HG02970 (cell line): ENCODE measurements around the gene SETD7.
A peak's percentile ranks its signal among the peaks of the same experiment; 100 is the strongest.

Source experiments
- ATAC-seq: cut with Tn5 transposase; IDR thresholded peaks from one replicate; pipeline ENCODE4 v1.9.1; 2021; ENCODE audit warnings: mild to moderate bottlenecking, moderate library complexity, moderate number of reproducible peaks; ENCODE audit not compliant: unreplicated experiment, low FRiP score

SETD7 gene

DNA sequence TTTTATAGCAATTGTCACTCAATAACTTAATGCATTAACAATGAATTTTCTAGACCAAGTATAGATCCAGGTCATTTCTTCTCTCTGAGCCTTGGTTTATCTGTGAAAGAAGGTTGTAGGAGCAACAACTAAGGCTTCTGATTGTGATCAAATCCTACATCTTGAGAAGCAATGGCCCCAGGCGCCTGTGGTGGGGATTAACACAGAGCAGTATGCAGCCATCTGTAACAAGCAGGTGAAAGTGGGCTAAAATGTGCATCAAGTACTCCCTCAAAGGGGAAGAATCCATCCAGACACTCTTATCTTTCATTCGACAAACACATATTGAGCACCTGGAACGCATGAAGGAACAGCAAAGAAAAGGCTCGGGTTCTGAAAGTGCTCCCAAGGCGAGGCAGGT is 19.1 kb upstream of the SETD7 start:
- no peak for ATAC-seq

GRCh38 chr4:139574641-139575040 is 18.6 kb upstream of the SETD7 start:
- no peak for ATAC-seq

DNA sequence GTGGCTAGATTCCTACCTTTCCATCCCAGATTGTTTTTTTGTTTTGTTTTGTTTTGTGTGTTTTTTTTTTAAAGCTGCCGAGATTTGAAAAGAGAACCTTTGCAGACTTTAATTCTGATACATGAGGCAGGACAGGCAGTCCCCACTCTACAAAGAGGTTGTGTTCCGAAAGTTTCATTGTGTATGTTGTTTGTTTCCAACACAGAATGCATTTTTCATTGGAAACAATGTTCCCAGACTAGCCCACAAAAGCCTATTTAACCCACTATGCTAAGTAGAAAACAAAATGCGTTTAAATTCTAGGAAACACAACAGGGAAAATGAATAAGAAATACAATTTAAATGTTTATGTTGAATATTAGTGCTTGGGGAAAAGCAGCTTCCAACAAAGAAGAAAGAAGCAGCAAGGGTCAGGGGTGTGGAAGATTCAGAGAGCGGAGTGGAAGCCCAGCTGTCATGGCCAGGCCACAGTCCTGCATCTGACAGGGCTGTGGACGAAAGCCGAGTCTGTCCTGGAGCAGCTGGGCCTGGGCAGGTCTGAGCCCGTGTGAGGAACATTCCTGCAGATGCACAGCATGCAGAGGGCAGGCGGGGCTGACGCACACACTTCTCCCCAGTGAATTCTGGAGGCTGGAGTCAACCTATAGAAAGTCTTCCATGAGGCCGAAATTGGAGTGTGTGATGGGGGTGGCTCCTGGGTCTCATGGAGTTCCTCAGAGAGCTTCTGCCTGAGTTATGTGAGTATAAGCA is 12.4 kb upstream of the SETD7 start:
- no peak for ATAC-seq

DNA sequence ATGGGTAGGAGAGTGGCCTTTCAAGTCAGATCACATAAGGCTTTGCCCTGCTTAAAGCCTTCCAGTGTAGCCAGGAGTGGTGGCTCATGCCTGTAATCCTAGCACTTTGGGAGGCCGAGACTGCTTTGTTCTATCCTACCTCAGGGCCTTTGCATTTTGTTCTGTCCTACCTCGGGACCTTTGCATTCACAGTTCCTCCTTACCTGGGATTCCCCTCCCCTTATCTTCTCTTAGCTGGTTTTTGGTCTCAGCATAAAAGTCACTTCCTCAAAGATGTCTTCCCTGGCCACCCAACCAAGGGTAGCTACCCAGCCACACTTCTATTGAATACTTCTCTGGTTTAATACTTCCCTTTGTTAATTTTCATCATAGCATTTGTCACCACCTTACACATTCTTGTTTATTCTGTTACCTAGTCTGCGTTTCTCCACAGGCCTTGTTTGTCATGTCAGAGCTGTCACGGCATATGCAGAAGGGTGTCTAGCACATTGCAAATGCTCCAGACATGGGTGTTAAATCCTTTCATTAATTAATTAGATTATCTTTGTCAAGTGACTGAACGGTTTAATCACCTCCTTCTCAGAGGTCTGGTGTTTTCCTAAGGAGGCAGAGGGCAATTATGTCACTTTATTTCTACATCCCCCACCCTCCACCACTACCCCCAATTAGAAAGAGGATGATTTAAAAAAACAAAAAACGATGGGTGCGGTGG is 11.3 kb upstream of the SETD7 start:
- no peak for ATAC-seq

GRCh38 chr4:139564502-139564901 is 8.5 kb upstream of the SETD7 start:
- ATAC-seq: no peak

- ATAC-seq: no peak
Measured at GRCh38 chr4:139563515-139563914, 7.5 kb upstream of the SETD7 start.

- ATAC-seq: no peak
Measured at GRCh38 chr4:139562839-139563238, 6.8 kb upstream of the SETD7 start.

DNA sequence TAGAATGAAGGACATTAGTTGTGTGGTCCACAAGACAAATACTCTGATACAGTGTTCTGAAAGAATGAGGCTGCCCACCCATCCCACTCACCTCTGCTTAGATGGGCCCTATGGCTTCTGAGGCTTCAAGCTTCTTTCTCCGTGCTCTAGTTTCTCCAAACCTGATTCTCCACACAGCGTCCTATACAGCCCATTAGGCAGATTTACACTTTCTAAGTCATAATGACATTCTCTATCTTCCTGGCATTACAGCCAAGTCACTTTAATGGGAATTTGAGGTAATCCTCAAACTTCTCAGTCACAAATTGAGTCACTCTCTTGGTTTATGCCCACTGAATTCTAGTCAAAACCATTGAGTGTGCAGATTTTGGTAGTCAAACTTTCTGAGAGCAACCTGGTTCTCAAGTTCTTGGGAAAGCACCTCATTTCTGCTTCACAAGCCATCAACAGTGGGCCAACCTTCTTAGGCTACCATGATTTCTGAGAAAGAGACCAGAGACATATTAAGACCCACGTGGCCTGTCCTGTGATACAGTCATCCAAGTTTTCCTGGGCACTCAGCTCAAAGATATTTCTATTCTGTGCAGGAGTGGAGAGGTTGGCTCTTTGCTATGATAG is 6.2 kb upstream of the SETD7 start:
- ATAC-seq: no peak

- ATAC-seq: no peak
Measured at GRCh38 chr4:139560406-139561104, 4.5 kb upstream of the SETD7 start.

- no peak for ATAC-seq
Measured at GRCh38 chr4:139559687-139560086, 3.7 kb upstream of the SETD7 start.

GRCh38 chr4:139559089-139559479 is 3.1 kb upstream of the SETD7 start:
- ATAC-seq: no peak

DNA sequence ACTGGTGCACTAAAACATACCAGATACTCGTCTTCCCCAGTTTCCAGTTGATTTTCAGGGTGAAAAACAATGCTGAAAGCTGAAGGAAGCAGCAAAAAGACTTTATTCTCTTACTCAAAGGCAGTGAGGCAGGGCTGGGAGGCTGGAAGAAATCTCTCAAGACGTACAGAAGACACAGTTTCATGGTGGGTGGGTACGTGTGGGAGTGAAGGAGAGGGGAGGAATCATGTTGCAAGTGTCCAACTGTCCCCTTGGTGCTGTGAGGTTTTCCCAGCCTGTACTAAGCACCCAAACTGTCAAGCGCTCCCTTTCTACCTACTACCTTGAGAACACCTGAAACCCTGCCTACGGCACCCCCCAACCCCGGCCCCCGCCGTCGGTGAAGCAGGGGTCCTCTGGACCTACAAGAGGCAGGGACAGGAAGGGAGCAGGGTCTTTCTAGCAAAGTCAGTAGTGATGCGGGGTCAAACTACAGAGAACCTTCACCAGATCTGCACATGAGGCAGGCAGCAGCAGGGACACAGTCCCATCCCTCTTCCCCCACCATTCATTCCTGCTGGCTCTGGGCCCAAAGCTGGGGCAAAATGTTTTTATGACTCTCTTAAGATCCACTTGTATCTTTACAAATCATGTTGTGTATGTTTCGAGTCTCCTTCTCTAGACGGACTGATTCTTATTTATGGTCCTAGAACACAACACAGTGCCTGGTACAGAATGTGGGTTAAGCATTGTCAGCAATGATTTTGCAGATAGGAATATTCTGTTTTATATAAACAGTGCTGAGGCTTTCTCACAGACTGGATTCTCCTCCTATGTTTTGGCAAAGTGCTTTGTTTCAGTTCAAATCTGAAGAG is 2.4 kb upstream of the SETD7 start:
- no peak for ATAC-seq

- no peak for ATAC-seq
Measured at GRCh38 chr4:139557556-139558110, 1.6 kb upstream of the SETD7 start.

- ATAC-seq: no peak
Measured at GRCh38 chr4:139556724-139557555, 921 bp upstream of the SETD7 start.

GRCh38 chr4:139555705-139556070 is 331 bp downstream of the SETD7 start:
- ATAC-seq: peak; percentile 22

- ATAC-seq: peak; percentile 46
Measured at GRCh38 chr4:139554893-139555704, 920 bp downstream of the SETD7 start.

DNA sequence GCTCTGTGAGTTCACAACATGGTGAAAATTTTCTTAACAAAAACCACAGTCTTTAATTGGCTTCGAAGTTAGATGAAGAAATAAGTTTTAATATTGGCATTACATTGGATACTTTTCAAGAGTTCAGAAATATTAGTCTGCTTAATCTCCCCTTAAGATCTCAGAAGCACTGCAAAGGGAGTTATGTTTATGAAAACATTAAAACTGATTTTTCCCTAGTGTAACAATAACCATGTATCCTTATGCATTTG is 1.5 kb downstream of the SETD7 start:
- ATAC-seq: no peak
